Heart left ventricle (tissue), 13 donors: ENCODE data around the gene PRG3.

Source experiments
- POLR2A ChIP-seq, 2 donors: fragments of 450-650 bp; IDR thresholded peaks; one replicate each; pipeline ENCODE4 v1.6.1; 2017; ENCODE audit warnings: antibody characterized with exemption in 2 of 2, mild to moderate bottlenecking in 2 of 2, moderate library complexity in 2 of 2
- TF ChIP-seq, protein P1 (sequence below), 12 donors: fragments of 200-600 bp; sonication (generic) in 4 of 12; IDR thresholded peaks; one replicate each; pipeline versions ENCODE4 v1.5.0 to v1.8.0; 2018 to 2022; ENCODE audit warnings: antibody characterized with exemption in 12 of 12, mild to moderate bottlenecking in 5 of 12
- donor health status: ischemic (EF 13 %, LVEDD 7.1; RV severe dilation, severe dysfunction).
- donor health status: DM: no; HTN: yes; CAD: no.
- donor health status: DM: no; HTN: no; CAD: no.
- donor health status: ischemic (EF 25% LVEDD 6.9; RV normal size, moderate dysfunction).
- donor health status: ischemic (EF 25% LVEDD 5.7; RV mildly dilated, moderate dysfunction).
- donor health status: ischemic (EF 35%, LVEDD 5.7; RV mildly dilated, moderate dysfunction).
- donor health status: nonischemic (EF 11% LVEDD 7.7; RV severe dilation, severe dysfunction).
- donor health status: DM: yes; HTN: yes; CAD: no.
- donor health status: PGD.
- donor health status: ischemic (EF 29% LVEDD 5.4; RV normal size, mild dysfunction).
- donor health status: nonischemic (EF 23%, LVEDD 6.1; RV moderate dilation, normal function).

DNA sequence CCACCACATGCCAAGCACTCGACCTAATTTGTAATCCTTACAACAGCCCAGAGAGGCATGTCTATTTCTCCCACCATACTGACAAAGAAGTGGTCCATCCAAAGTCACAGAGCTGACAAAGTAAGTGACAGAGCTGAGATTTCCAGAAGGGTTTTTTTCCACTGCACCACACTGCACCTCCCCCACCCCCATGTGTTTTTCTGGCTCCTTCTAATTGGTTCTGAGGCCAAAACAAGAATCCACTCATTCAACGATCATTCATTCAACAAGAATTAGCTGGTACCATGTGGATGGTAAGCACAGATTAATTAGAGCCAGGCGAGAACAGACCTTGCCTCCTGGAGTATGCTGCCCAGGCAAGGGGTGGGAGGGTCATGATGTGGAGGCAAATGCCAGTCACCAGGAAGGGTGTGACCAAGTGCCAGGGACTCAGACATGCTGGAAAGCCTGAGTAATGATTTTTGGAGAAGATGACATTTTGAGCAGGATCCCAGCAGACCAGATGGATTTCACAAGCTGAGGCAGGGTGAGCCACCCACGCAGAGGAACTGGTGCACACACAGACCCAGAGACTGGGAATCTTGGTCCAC lies 24.4 kb upstream of the PRG3 start:
- TF ChIP-seq POLR2A (IDR thresholded peaks at IDR 0.05): no peak
- TF ChIP-seq, protein P1, sequence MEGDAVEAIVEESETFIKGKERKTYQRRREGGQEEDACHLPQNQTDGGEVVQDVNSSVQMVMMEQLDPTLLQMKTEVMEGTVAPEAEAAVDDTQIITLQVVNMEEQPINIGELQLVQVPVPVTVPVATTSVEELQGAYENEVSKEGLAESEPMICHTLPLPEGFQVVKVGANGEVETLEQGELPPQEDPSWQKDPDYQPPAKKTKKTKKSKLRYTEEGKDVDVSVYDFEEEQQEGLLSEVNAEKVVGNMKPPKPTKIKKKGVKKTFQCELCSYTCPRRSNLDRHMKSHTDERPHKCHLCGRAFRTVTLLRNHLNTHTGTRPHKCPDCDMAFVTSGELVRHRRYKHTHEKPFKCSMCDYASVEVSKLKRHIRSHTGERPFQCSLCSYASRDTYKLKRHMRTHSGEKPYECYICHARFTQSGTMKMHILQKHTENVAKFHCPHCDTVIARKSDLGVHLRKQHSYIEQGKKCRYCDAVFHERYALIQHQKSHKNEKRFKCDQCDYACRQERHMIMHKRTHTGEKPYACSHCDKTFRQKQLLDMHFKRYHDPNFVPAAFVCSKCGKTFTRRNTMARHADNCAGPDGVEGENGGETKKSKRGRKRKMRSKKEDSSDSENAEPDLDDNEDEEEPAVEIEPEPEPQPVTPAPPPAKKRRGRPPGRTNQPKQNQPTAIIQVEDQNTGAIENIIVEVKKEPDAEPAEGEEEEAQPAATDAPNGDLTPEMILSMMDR (IDR thresholded peaks at IDR 0.05): no peak
